GM12878 (cell line): ENCODE measurements around the gene UMAD1. TPM values are rescaled to one million over a fixed set of nuclear protein-coding genes. Genes with fewer than 3 reads are reported as not detected.
A peak's percentile ranks its signal among the peaks of the same experiment; 100 is the strongest.

ENCODE experiments used
- CREM ChIP-seq: IDR thresholded peaks from 2 replicates; pipeline ENCODE4 v1.6.1; 2014; ENCODE audit warnings: antibody characterized with exemption, low read depth
- EP300 ChIP-seq, 2 experiments: fragments of 150-350 bp in 1 of 2; IDR thresholded peaks; 2 replicates each; pipeline ENCODE4 v1.6.1; 2011 to 2012; ENCODE audit warnings: low read depth in 2 of 2, low read length in 2 of 2, borderline replicate concordance in 1 of 2, improper control_type of control experiment in 1 of 2, inconsistent platforms in 1 of 2; ENCODE audit not compliant: control insufficient read depth in 1 of 2
- GABPA ChIP-seq: IDR thresholded peaks from 2 replicates; pipeline ENCODE4 v1.6.1; 2014; ENCODE audit warnings: antibody characterized with exemption, low read depth, mild to moderate bottlenecking, inconsistent platforms
- MXI1 ChIP-seq: fragments of 150-350 bp; IDR thresholded peaks from 2 replicates; pipeline ENCODE4 v1.6.1; 2011; ENCODE audit warnings: low read depth, mild to moderate bottlenecking, inconsistent platforms, low read length, improper control_type of control experiment
- MYC ChIP-seq: IDR thresholded peaks from 2 replicates; pipeline ENCODE4 v1.6.1; 2011; ENCODE audit warnings: mild to moderate bottlenecking, low read length, moderate library complexity, inconsistent platforms; ENCODE audit not compliant: insufficient read depth, insufficient replicate concordance, insufficient read length, severe bottlenecking
- NKRF ChIP-seq: fragments of 450-650 bp; conservative IDR thresholded peaks from 2 replicates; pipeline ENCODE4 v1.6.1; 2017; ENCODE audit warnings: mild to moderate bottlenecking, moderate library complexity
- RAD51 ChIP-seq: fragments of 450-650 bp; IDR thresholded peaks from 2 replicates; pipeline ENCODE4 v1.6.1; 2016; ENCODE audit warnings: moderate library complexity, mild to moderate bottlenecking, inconsistent platforms
- SP1 ChIP-seq: IDR thresholded peaks from one replicate; pipeline ENCODE4 v1.6.1; 2011; ENCODE audit warnings: low read depth, low read length
- TCF3 ChIP-seq: IDR thresholded peaks from 2 replicates; pipeline ENCODE4 v1.6.1; 2012; ENCODE audit warnings: low read depth, mild to moderate bottlenecking, low read length, borderline replicate concordance; ENCODE audit not compliant: insufficient read depth
- YBX1 ChIP-seq: fragments of 450-650 bp; IDR thresholded peaks from 2 replicates; pipeline ENCODE4 v1.6.1; 2016; ENCODE audit warnings: antibody characterized with exemption
- ZNF217 ChIP-seq: fragments of 450-650 bp; IDR thresholded peaks from 2 replicates; pipeline ENCODE4 v1.6.1; 2017; ENCODE audit warnings: antibody characterized with exemption, mild to moderate bottlenecking
- polyA plus RNA-seq, 11 experiments: library from polyadenylated mRNA; depleted of rRNA in 4 of 11; unstranded in 6 of 11; stranded (reverse) in 5 of 11; fragments of >200 nt; fragmentation: Nextera tagmentation in 4 of 11; fragmentation: Illumina TruSeq in 1 of 11; extraction: Ambion mirVana in 4 of 11; extraction: Trizol in 1 of 11; gene quantifications; 1 replicate in 1 of 11; 2 replicates in 10 of 11; pipeline versions ENCODE4 v1.2.1 to v1.2.3, GENCODE V29; 2011 to 2016; ENCODE audit warnings: inconsistent platforms in 2 of 11, missing spikeins in 2 of 11, low read depth in 1 of 11
- total RNA-seq, 4 experiments: library from RNA; depleted of rRNA in 3 of 4; stranded (reverse); fragments of >200 nt in 3 of 4; fragmentation: Illumina TruSeq in 1 of 4; extraction: Trizol in 1 of 4; gene quantifications; 2 replicates each; pipeline versions ENCODE4 v1.2.1 to v1.2.3, GENCODE V29; 2013 to 2021
- TF ChIP-seq, protein P1 (sequence below): fragments of 150-350 bp; IDR thresholded peaks from 2 replicates; pipeline ENCODE4 v1.6.1; 2014; ENCODE audit warnings: mild to moderate bottlenecking, low read depth, low read length
- TF ChIP-seq, protein P2 (sequence below): IDR thresholded peaks from 2 replicates; pipeline ENCODE4 v1.6.1; 2011; ENCODE audit warnings: borderline replicate concordance, low read depth, mild to moderate bottlenecking, moderate library complexity, low read length; ENCODE audit not compliant: insufficient read depth, poor library complexity, severe bottlenecking
- TF ChIP-seq, protein P3 (sequence below): fragments of 450-650 bp; formaldehyde crosslinking; IDR thresholded peaks from 2 replicates; pipeline ENCODE4 v1.4.0; 2022; ENCODE audit warnings: mild to moderate bottlenecking, moderate library complexity
- TF ChIP-seq, protein P4 (sequence below): IDR thresholded peaks from 2 replicates; pipeline ENCODE4 v1.6.1; 2011; ENCODE audit warnings: low read depth, mild to moderate bottlenecking, low read length, moderate library complexity, borderline replicate concordance; ENCODE audit errors: extremely low read depth

UMAD1 gene
- total and polyA plus RNA-seq, 10 of the 15 experiments (the other 5 are each of a cell fraction or from before 2014, with no cell fraction given) = 6.0 to 28.6 (median 9.3) TPM

DNA sequence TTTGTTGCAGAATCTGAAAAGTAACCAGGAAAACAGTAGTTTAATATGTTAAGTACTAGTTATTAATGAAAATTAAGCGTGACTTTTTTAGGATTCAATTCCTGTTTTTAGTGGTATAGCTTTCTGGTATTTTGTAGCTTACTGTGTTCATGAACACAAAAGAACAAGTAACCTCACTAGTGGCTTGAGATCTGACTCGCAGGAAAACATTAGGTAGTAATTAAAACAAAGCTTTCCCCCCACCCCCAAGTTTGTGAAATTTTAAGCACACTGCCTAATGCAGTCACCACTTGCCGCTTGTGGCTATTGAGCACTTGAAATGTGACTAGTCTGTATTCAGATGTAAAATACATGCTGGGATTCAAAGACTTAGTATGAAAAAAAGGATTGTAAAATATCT lies 180.4 kb downstream of the UMAD1 start (continued):
- TF ChIP-seq, protein P1, sequence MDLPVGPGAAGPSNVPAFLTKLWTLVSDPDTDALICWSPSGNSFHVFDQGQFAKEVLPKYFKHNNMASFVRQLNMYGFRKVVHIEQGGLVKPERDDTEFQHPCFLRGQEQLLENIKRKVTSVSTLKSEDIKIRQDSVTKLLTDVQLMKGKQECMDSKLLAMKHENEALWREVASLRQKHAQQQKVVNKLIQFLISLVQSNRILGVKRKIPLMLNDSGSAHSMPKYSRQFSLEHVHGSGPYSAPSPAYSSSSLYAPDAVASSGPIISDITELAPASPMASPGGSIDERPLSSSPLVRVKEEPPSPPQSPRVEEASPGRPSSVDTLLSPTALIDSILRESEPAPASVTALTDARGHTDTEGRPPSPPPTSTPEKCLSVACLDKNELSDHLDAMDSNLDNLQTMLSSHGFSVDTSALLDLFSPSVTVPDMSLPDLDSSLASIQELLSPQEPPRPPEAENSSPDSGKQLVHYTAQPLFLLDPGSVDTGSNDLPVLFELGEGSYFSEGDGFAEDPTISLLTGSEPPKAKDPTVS = no peak
- TF ChIP-seq ZNF217 (peak; percentile 93), CREM (peak; percentile 46; the same call in 1 of the 2 replicates), TCF3 (no peak), RAD51 (peak; percentile 33; the same call in 1 of the 2 replicates), SP1 (no peak), YBX1 (no peak), MXI1 (no peak), MYC (no peak), GABPA (no peak), EP300 (IDR thresholded peaks at IDR 0.05; ENCODE audit: borderline replicate concordance in 1 of 2, control insufficient read depth in 1 of 2, low read depth in 2 of 2, low read length in 2 of 2) (peak; percentile 32 to 64; a peak in 2 of 4 replicates), NKRF (no peak)
- TF ChIP-seq, protein P2, sequence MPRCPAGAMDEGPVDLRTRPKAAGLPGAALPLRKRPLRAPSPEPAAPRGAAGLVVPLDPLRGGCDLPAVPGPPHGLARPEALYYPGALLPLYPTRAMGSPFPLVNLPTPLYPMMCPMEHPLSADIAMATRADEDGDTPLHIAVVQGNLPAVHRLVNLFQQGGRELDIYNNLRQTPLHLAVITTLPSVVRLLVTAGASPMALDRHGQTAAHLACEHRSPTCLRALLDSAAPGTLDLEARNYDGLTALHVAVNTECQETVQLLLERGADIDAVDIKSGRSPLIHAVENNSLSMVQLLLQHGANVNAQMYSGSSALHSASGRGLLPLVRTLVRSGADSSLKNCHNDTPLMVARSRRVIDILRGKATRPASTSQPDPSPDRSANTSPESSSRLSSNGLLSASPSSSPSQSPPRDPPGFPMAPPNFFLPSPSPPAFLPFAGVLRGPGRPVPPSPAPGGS = no peak
- TF ChIP-seq, protein P3, sequence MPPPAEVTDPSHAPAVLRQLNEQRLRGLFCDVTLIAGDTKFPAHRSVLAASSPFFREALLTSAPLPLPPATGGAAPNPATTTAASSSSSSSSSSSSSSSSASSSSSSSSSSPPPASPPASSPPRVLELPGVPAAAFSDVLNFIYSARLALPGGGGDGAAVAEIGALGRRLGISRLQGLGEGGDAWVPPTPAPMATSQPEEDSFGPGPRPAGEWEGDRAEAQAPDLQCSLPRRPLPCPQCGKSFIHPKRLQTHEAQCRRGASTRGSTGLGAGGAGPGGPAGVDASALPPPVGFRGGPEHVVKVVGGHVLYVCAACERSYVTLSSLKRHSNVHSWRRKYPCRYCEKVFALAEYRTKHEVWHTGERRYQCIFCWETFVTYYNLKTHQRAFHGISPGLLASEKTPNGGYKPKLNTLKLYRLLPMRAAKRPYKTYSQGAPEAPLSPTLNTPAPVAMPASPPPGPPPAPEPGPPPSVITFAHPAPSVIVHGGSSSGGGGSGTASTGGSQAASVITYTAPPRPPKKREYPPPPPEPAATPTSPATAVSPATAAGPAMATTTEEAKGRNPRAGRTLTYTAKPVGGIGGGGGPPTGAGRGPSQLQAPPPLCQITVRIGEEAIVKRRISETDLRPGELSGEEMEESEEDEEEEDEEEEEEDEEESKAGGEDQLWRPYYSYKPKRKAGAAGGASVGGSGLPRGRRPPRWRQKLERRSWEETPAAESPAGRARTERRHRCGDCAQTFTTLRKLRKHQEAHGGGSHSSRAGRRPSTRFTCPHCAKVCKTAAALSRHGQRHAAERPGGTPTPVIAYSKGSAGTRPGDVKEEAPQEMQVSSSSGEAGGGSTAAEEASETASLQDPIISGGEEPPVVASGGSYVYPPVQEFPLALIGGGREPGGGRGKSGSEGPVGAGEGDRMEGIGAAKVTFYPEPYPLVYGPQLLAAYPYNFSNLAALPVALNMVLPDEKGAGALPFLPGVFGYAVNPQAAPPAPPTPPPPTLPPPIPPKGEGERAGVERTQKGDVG (CRISPR knock-in tag) = no peak
- TF ChIP-seq, protein P4, sequence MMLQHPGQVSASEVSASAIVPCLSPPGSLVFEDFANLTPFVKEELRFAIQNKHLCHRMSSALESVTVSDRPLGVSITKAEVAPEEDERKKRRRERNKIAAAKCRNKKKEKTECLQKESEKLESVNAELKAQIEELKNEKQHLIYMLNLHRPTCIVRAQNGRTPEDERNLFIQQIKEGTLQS = no peak
